HEK293 (cell line): ENCODE data around the gene WDCP.
A peak's percentile ranks its signal among the peaks of the same experiment; 100 is the strongest.

Experiments
- CTCF ChIA-PET: fragments of 350-600 bp; formaldehyde crosslinking; extraction: SDS; loops from one replicate; lab custom pipeline; 2021; ENCODE audit warnings: antibody characterized with exemption; lab: Yijun Ruan, JAX
- POLR2A ChIA-PET: fragments of 300-600 bp; formaldehyde crosslinking; extraction: SDS; loops from one replicate; lab custom pipeline; 2020; ENCODE audit warnings: antibody characterized with exemption, inconsistent platforms; lab: Yijun Ruan, JAX
- H3K27ac ChIP-seq: fragments of 200-500 bp; sonication (Bioruptor generic); 2 replicates; pipeline ENCODE4 v1.5.1; 2014; ENCODE audit warnings: low read depth, low read length, control low read depth, inconsistent platforms; ENCODE audit errors: extremely low read depth
- H3K36me3 ChIP-seq, 2 experiments: fragments of 200-500 bp in 1 of 2; sonication (Bioruptor generic) in 1 of 2; 1 replicate in 1 of 2; 2 replicates in 1 of 2; pipeline ENCODE4 v1.5.1; 2014 to 2017; ENCODE audit warnings: inconsistent platforms in 2 of 2, low read length in 2 of 2; ENCODE audit not compliant: control insufficient read depth in 2 of 2, insufficient read depth in 1 of 2
- H3K4me1 ChIP-seq: fragments of 200-500 bp; sonication (Bioruptor generic); 2 replicates; pipeline ENCODE4 v1.5.1; 2014; ENCODE audit warnings: mild to moderate bottlenecking, low read length, inconsistent platforms; ENCODE audit not compliant: control insufficient read depth, insufficient read depth
- H3K4me3 ChIP-seq: 2 replicates; pipeline ENCODE4 v1.5.1; 2011; ENCODE audit warnings: low read depth, mild to moderate bottlenecking, control low read depth, low read length, moderate library complexity
- H3K9me3 ChIP-seq: fragments of 200-500 bp; sonication (Bioruptor generic); 2 replicates; pipeline ENCODE4 v1.5.1; 2014; ENCODE audit warnings: low read depth, low read length, inconsistent platforms; ENCODE audit not compliant: control insufficient read depth, insufficient read depth
- ATF2 ChIP-seq: fragments of 450-650 bp; formaldehyde crosslinking; IDR thresholded peaks from 2 replicates; pipeline ENCODE4 v1.5.1; 2016; ENCODE audit warnings: missing biosample characterization, missing genetic modification characterization, low read depth
- CTCF ChIP-seq: fragments of 450-650 bp; formaldehyde crosslinking; IDR thresholded peaks from 2 replicates; pipeline ENCODE4 v1.5.1; 2016; ENCODE audit warnings: missing biosample characterization, missing genetic modification characterization
- KLF9 ChIP-seq: fragments of 450-650 bp; formaldehyde crosslinking; IDR thresholded peaks from 2 replicates; pipeline ENCODE4 v1.5.1; 2016; ENCODE audit warnings: missing biosample characterization, missing genetic modification characterization, low read depth
- SCRT2 ChIP-seq: fragments of 450-650 bp; formaldehyde crosslinking; IDR thresholded peaks from 2 replicates; pipeline ENCODE4 v1.5.1; 2016; ENCODE audit warnings: missing biosample characterization, missing genetic modification characterization
- ZBTB1 ChIP-seq: fragments of 450-650 bp; formaldehyde crosslinking; IDR thresholded peaks from 2 replicates; pipeline ENCODE4 v1.5.1; 2016; ENCODE audit warnings: missing biosample characterization, missing genetic modification characterization
- ZBTB44 ChIP-seq: fragments of 450-650 bp; IDR thresholded peaks from 2 replicates; pipeline ENCODE4 v1.5.1; 2018; ENCODE audit warnings: missing biosample characterization, mild to moderate bottlenecking, missing genetic modification characterization
- ZBTB48 ChIP-seq: fragments of 450-650 bp; formaldehyde crosslinking; IDR thresholded peaks from 2 replicates; pipeline ENCODE4 v1.5.1; 2016; ENCODE audit warnings: missing biosample characterization, missing genetic modification characterization
- ZBTB6 ChIP-seq: fragments of 450-650 bp; formaldehyde crosslinking; IDR thresholded peaks from 2 replicates; pipeline ENCODE4 v1.5.1; 2017; ENCODE audit warnings: missing biosample characterization, missing genetic modification characterization
- ZFP37 ChIP-seq: fragments of 450-650 bp; formaldehyde crosslinking; IDR thresholded peaks from 2 replicates; pipeline ENCODE4 v1.5.1; 2016; ENCODE audit warnings: missing biosample characterization, missing genetic modification characterization
- ZNF221 ChIP-seq: fragments of 450-650 bp; formaldehyde crosslinking; IDR thresholded peaks from 2 replicates; pipeline ENCODE4 v1.5.1; 2017; ENCODE audit warnings: missing biosample characterization, missing genetic modification characterization, borderline replicate concordance
- ZNF341 ChIP-seq: fragments of 450-650 bp; formaldehyde crosslinking; IDR thresholded peaks from 2 replicates; pipeline ENCODE4; 2016; ENCODE audit warnings: low read depth, missing biosample characterization, missing genetic modification characterization
- ZNF416 ChIP-seq: fragments of 450-650 bp; formaldehyde crosslinking; IDR thresholded peaks from 2 replicates; pipeline ENCODE4 v1.5.1; 2016; ENCODE audit warnings: missing biosample characterization, missing genetic modification characterization
- ZNF558 ChIP-seq: fragments of 450-650 bp; formaldehyde crosslinking; IDR thresholded peaks from 2 replicates; pipeline ENCODE4 v1.5.1; 2016; ENCODE audit warnings: missing biosample characterization, missing genetic modification characterization
- ZNF621 ChIP-seq: fragments of 450-650 bp; formaldehyde crosslinking; IDR thresholded peaks from 2 replicates; pipeline ENCODE4 v1.5.1; 2017; ENCODE audit warnings: missing biosample characterization, missing genetic modification characterization
- ZNF654 ChIP-seq: fragments of 450-650 bp; formaldehyde crosslinking; IDR thresholded peaks from 2 replicates; pipeline ENCODE4 v1.5.1; 2016; ENCODE audit warnings: low read depth, missing biosample characterization, missing genetic modification characterization
- ZNF704 ChIP-seq: fragments of 450-650 bp; formaldehyde crosslinking; IDR thresholded peaks from 2 replicates; pipeline ENCODE4 v1.5.1; 2016; ENCODE audit warnings: missing biosample characterization, missing genetic modification characterization

Gene WDCP

GRCh38 chr2:24048769-24049484, 1.7 kb upstream of the WDCP start (continued):
- no peak; the same call in 1 of the 2 replicates for TF ChIP-seq ZBTB6 (tag by site-specific recombination)
- no peak for TF ChIP-seq SCRT2 (tag by site-specific recombination)
- no peak for TF ChIP-seq ATF2
- no peak for TF ChIP-seq ZNF621
- no peak for TF ChIP-seq ZFP37 (tag by site-specific recombination)
- TF ChIP-seq KLF9 (tag by site-specific recombination) = no peak
- TF ChIP-seq CTCF (tag by site-specific recombination) = no peak
- no peak for TF ChIP-seq ZBTB1 (tag by site-specific recombination)
- no peak for TF ChIP-seq ZNF221 (tag by site-specific recombination)
- TF ChIP-seq ZNF558 (tag by site-specific recombination) = no peak; the same call in 1 of the 2 replicates
- TF ChIP-seq ZNF341 (tag by site-specific recombination) = peak; percentile 88
- TF ChIP-seq ZBTB44 = no peak
- no peak for TF ChIP-seq ZNF704 (tag by site-specific recombination)

- POLR2A ChIA-PET = interaction anchor here (0.6 to 2.1 kb wide), 17 partner anchors 9 to 318 kb away, joined by 3 to 41 read pairs (median 5); partner anchors contain the start of genes ATAD2B, FAM228B, SF3B6 and UBXN2A
- H3K4me1 ChIP-seq = peaks cover 9% of the 10 kb centered on the region; the same call in 1 of the 2 replicates
- H3K9me3 ChIP-seq = no peaks in the 10 kb centered on the region
- TF ChIP-seq ZBTB48 (tag by site-specific recombination) (peak; percentile 47; the same call in 1 of the 2 replicates), ZNF654 (no peak), ZNF416 (tag by site-specific recombination) (no peak)
- TF ChIP-seq, all 188 proteins: peak for 1
- H3K27ac ChIP-seq = peak overlapping the region; percentile 66
- no peaks in the 10 kb centered on the region; a peak in 1 of 3 replicates for H3K36me3 ChIP-seq
- no peak overlapping the region for H3K4me3 ChIP-seq
- CTCF ChIA-PET = interaction anchor here (1.1 kb wide), 1 partner anchor 35 kb away, joined by 3 read pairs; no protein-coding TSS in a partner anchor
Observed at GRCh38 chr2:24047703-24048033, 477 bp upstream of the WDCP start.
